Endothelial cell of umbilical vein (primary cell): Measurements from ENCODE around the gene NR1H4. TPM values are rescaled to one million over a fixed set of nuclear protein-coding genes. Genes with fewer than 3 reads are reported as not detected.

Experiments
- BruUV-seq: library from RNA; stranded (reverse); fragments of 400-500 nt; replicated peaks from 2 replicates; lab custom pipeline; 2021; lab: Mats Ljungman, UMichigan
- CTCF ChIA-PET: fragments of 300-600, 350-600 bp; sonication (Branson Sonifier 250); formaldehyde crosslinking; loops from one replicate; lab custom pipeline; 2021; ENCODE audit warnings: antibody characterized with exemption, inconsistent platforms; lab: Charles Lee
- POLR2A ChIA-PET: fragments of 300-600, 350-600 bp; sonication (Branson Sonifier 250); formaldehyde crosslinking; loops from one replicate; lab custom pipeline; 2021; ENCODE audit warnings: antibody characterized with exemption, inconsistent platforms; lab: Charles Lee
- DNase-seq: peaks from one replicate; pipeline ENCODE4 v3.0.0-alpha.2; 2011; ENCODE audit warnings: low read depth, low spot score
- FAIRE-seq: peaks from 2 replicates; lab custom pipeline; 2011; peaks lifted over from hg19 to GRCh38; lab: Jason Lieb, UNC
- H2AFZ ChIP-seq: 2 replicates; pipeline ENCODE4 v1.6.0; 2012; ENCODE audit warnings: low read depth, low read length, control low read depth, inconsistent platforms
- H3K27ac ChIP-seq: 2 replicates; pipeline ENCODE4 v1.5.1; 2011; ENCODE audit warnings: low read depth, mild to moderate bottlenecking, control low read depth, low read length, moderate library complexity; ENCODE audit not compliant: insufficient read depth
- H3K27me3 ChIP-seq, 2 experiments: 2 replicates each; pipeline versions ENCODE4 v1.6.0 to v1.6.1; 2011; ENCODE audit warnings: low read length in 2 of 2, mixed read lengths in 1 of 2; ENCODE audit not compliant: control insufficient read depth in 2 of 2, insufficient read depth in 2 of 2
- H3K36me3 ChIP-seq, 2 experiments: 2 replicates in 1 of 2; 3 replicates in 1 of 2; pipeline ENCODE4 v1.5.1; 2011; ENCODE audit warnings: low read length in 2 of 2, mild to moderate bottlenecking in 1 of 2, moderate library complexity in 1 of 2; ENCODE audit not compliant: control insufficient read depth in 2 of 2, insufficient read depth in 2 of 2; ENCODE audit errors: extremely low read depth in 1 of 2
- H3K4me1 ChIP-seq: 3 replicates; pipeline ENCODE4 v1.5.1; 2011; ENCODE audit warnings: mild to moderate bottlenecking, low read length; ENCODE audit not compliant: control insufficient read depth, insufficient read depth; ENCODE audit errors: extremely low read depth
- H3K4me2 ChIP-seq: 2 replicates; pipeline ENCODE4 v1.6.1; 2011; ENCODE audit warnings: low read length, control low read depth, mixed read lengths; ENCODE audit not compliant: insufficient read depth
- H3K4me3 ChIP-seq, 3 experiments: fragments of 200-600 bp in 1 of 3; sonication (generic), shearing (Covaris generic) in 1 of 3; replicated peaks in 1 of 3; 2 replicates each; pipeline ENCODE4 v1.5.1; 2011 to 2016; ENCODE audit warnings: control low read depth in 3 of 3, low read length in 3 of 3, mild to moderate bottlenecking in 2 of 3, inconsistent platforms in 1 of 3, low read depth in 1 of 3, moderate library complexity in 1 of 3; ENCODE audit not compliant: insufficient read depth in 1 of 3
- H3K79me2 ChIP-seq: 2 replicates; pipeline ENCODE4 v1.6.0; 2012; ENCODE audit warnings: low read length, inconsistent platforms; ENCODE audit not compliant: control insufficient read depth, insufficient read depth
- H3K9ac ChIP-seq: replicated peaks from 2 replicates; pipeline ENCODE3; 2011; ENCODE audit warnings: low read length, control low read depth; ENCODE audit not compliant: insufficient read depth; ENCODE audit errors: extremely low read depth
- H3K9me1 ChIP-seq: replicated peaks from 3 replicates; pipeline ENCODE4 v1.6.0; 2011; ENCODE audit warnings: mild to moderate bottlenecking, low read length; ENCODE audit not compliant: control insufficient read depth, insufficient read depth; ENCODE audit errors: extremely low read depth
- H3K9me3 ChIP-seq: replicated peaks from 2 replicates; pipeline ENCODE4 v1.5.1; 2012; ENCODE audit warnings: low read length, inconsistent platforms; ENCODE audit not compliant: control insufficient read depth, insufficient read depth
- H4K20me1 ChIP-seq: replicated peaks from 2 replicates; pipeline ENCODE3; 2011; ENCODE audit warnings: mild to moderate bottlenecking, low read length; ENCODE audit not compliant: control insufficient read depth, insufficient read depth; ENCODE audit errors: extremely low read depth
- CTCF ChIP-seq, 2 donors: IDR thresholded peaks; 1 replicate in 1 of 2; 2 replicates in 1 of 2; pipeline ENCODE4 v1.5.1; 2011; ENCODE audit warnings: low read length in 2 of 2, mild to moderate bottlenecking in 2 of 2, moderate library complexity in 2 of 2, control low read depth in 1 of 2, inconsistent platforms in 1 of 2, low read depth in 1 of 2; ENCODE audit not compliant: insufficient read depth in 1 of 2; ENCODE audit errors: extremely low read depth in 1 of 2
- EZH2 ChIP-seq: IDR thresholded peaks from 2 replicates; pipeline ENCODE4 v1.6.1; 2012; ENCODE audit warnings: borderline replicate concordance, low read depth, mild to moderate bottlenecking, moderate library complexity, low read length, inconsistent platforms; ENCODE audit not compliant: severe bottlenecking
- FOS ChIP-seq: IDR thresholded peaks from 2 replicates; pipeline ENCODE4 v1.6.1; 2011; ENCODE audit warnings: mild to moderate bottlenecking, low read length, moderate library complexity, borderline replicate concordance; ENCODE audit not compliant: insufficient read depth
- GATA2 ChIP-seq: IDR thresholded peaks from 2 replicates; pipeline ENCODE4 v1.7.0; 2011; ENCODE audit warnings: low read depth, mild to moderate bottlenecking, moderate library complexity, mixed read lengths, low read length; ENCODE audit not compliant: insufficient read length, insufficient read depth
- JUN ChIP-seq: IDR thresholded peaks from 2 replicates; pipeline ENCODE4 v1.6.1; 2011; ENCODE audit warnings: borderline replicate concordance, low read depth; ENCODE audit not compliant: insufficient read length, insufficient read depth
- MAX ChIP-seq: IDR thresholded peaks from 2 replicates; pipeline ENCODE4 v1.6.1; 2011; ENCODE audit not compliant: insufficient read depth, insufficient read length
- MYC ChIP-seq: IDR thresholded peaks from one replicate; pipeline ENCODE4 v1.6.1; 2011; ENCODE audit warnings: mild to moderate bottlenecking, low read depth, low read length
- POLR2A ChIP-seq: IDR thresholded peaks from 2 replicates; pipeline ENCODE4 v1.6.1; 2012; ENCODE audit warnings: low read depth, mild to moderate bottlenecking, control low read depth, low read length
- POLR2AphosphoS5 ChIP-seq: IDR thresholded peaks from 2 replicates; pipeline ENCODE4 v1.6.1; 2012; ENCODE audit warnings: low read depth, mild to moderate bottlenecking, control low read depth, low read length, moderate library complexity; ENCODE audit not compliant: insufficient read depth
- dilution Hi-C: fragments of 300-500 bp; cut with MboI; formaldehyde crosslinking; loops from one replicate; pipeline ENCODE4 v1.15.0; 2019; ENCODE audit warnings: low sequenced_read_pairs; ENCODE audit not compliant: extremely low pct_ligation_motif_present
- intact Hi-C: fragments of 100-400 bp; cut with micrococcal nuclease; formaldehyde crosslinking; loops from one replicate; pipeline ENCODE4 v1.10.0; 2022
- polyA plus RNA-seq, 4 experiments: library from polyadenylated mRNA; depleted of rRNA in 3 of 4; stranded (reverse) in 3 of 4; unstranded in 1 of 4; fragments of >200 nt; gene quantifications; 2 replicates each; pipeline versions ENCODE4 v1.2.1 to v1.2.3, GENCODE V29; 2011 to 2012; ENCODE audit warnings: missing spikeins in 1 of 4
- total RNA-seq: library from RNA; stranded (reverse); gene quantifications from 2 replicates; pipeline ENCODE4 v1.2.3, GENCODE V29; 2021

NR1H4 gene
- total and polyA plus RNA-seq, 2 donors (not counting 3 experiments of a cell fraction or from before 2014, with no cell fraction given): not detected

GRCh38 chr12:100472325-100472724 lies 1.3 kb upstream of the NR1H4 start:
- H3K9me1 ChIP-seq: no peaks in the 10 kb centered on the region
- H3K4me2 ChIP-seq: no peak overlapping the region
- no peaks in the 10 kb centered on the region for H3K36me3 ChIP-seq
- no peak overlapping the region for H3K4me3 ChIP-seq
- no TSS peak for BruUV-seq
- TF ChIP-seq MAX (no peak), CTCF (IDR thresholded peaks at IDR 0.05; ENCODE audit: extremely low read depth in 1 of 2, insufficient read depth in 1 of 2, low read depth in 1 of 2, low read length in 2 of 2) (no peak), GATA2 (no peak), POLR2A (no peak), MYC (no peak), JUN (no peak), POLR2AphosphoS5 (no peak), FOS (no peak), EZH2 (no peak)
- dilution Hi-C loops: no loop called here
- H3K9me3 ChIP-seq: no peaks in the 10 kb centered on the region
- no peak for DNase-seq
- H3K79me2 ChIP-seq: no peaks in the 10 kb centered on the region
- no peak overlapping the region for H3K27ac ChIP-seq
- intact Hi-C loops: no loop called here
- no peaks in the 10 kb centered on the region for H3K4me1 ChIP-seq
- no peak overlapping the region for H3K9ac ChIP-seq
- no peaks in the 10 kb centered on the region for H3K27me3 ChIP-seq
- ChIA-PET POLR2A (no interaction called here), CTCF (no interaction called here)
- H2AFZ ChIP-seq: no peak overlapping the region
- no peaks in the 10 kb centered on the region for H4K20me1 ChIP-seq
- FAIRE-seq: no peak
